ENCODE results near the gene NCMAP.
A peak's percentile ranks its signal among the peaks of the same experiment; 100 is the strongest.

The NCMAP gene

GRCh38 chr1:24622218-24622617 is 66.3 kb downstream of the NCMAP start:
- no peak for DNase-seq (ENCODE audit: low spot score)

GRCh38 chr1:24632832-24633175 is 76.9 kb downstream of the NCMAP start:
- no peak for DNase-seq (ENCODE audit: low spot score)

- DNase-seq (ENCODE audit: low spot score): peak; percentile 76
Observed at GRCh38 chr1:24635195-24635843, 79.4 kb downstream of the NCMAP start.

- no peak for DNase-seq (ENCODE audit: low spot score)
Observed at GRCh38 chr1:24636661-24637357, 80.9 kb downstream of the NCMAP start.

GRCh38 chr1:24639094-24639493 is 83.2 kb downstream of the NCMAP start:
- no peak for DNase-seq (ENCODE audit: low spot score)

- DNase-seq (ENCODE audit: low spot score): no peak
Observed at GRCh38 chr1:24639881-24640280, 84.0 kb downstream of the NCMAP start.

GRCh38 chr1:24640288-24640687 is 84.4 kb downstream of the NCMAP start:
- no peak for DNase-seq (ENCODE audit: low spot score)

- no peak for DNase-seq (ENCODE audit: low spot score)
Observed at GRCh38 chr1:24641646-24642151, 85.8 kb downstream of the NCMAP start.

- peak; percentile 99 for DNase-seq (ENCODE audit: low spot score)
Observed at GRCh38 chr1:24642481-24643362, 86.8 kb downstream of the NCMAP start, which contains the start of gene SRRM1. SRRM1 (plus strand) TSS chr1:24643302; CDS start chr1:24643327, 25 bp downstream.

GRCh38 chr1:24643363-24644099 is 87.6 kb downstream of the NCMAP start:
- no peak for DNase-seq (ENCODE audit: low spot score)

- peak; percentile 8 for DNase-seq (ENCODE audit: low spot score)
Observed at GRCh38 chr1:24644100-24644384, 88.2 kb downstream of the NCMAP start.

GRCh38 chr1:24648919-24649318 is 93.0 kb downstream of the NCMAP start:
- no peak for DNase-seq (ENCODE audit: low spot score)

- DNase-seq (ENCODE audit: low spot score): no peak
Observed at GRCh38 chr1:24652382-24652781, 96.5 kb downstream of the NCMAP start.

- no peak for DNase-seq (ENCODE audit: low spot score)
Observed at GRCh38 chr1:24654010-24654409, 98.1 kb downstream of the NCMAP start.

- no peak for DNase-seq (ENCODE audit: low spot score)
Observed at GRCh38 chr1:24656046-24656445, 100.2 kb downstream of the NCMAP start.

- DNase-seq (ENCODE audit: low spot score): no peak
Observed at GRCh38 chr1:24657781-24658180, 101.9 kb downstream of the NCMAP start.
